HUDEP-2 (cell line): ENCODE data around the gene ITIH1.

Experiments used
- DNase-seq, 76 experiments: peaks; one replicate each; lab custom pipeline; 2025; ENCODE audit not compliant: unreplicated experiment in 76 of 76; lab: John Stamatoyannopoulos, UW

Gene ITIH1

GRCh38 chr3:52788890-52789745 lies 11.7 kb downstream of the ITIH1 start:
- no peak for DNase-seq

GRCh38 chr3:52789746-52790040 lies 12.3 kb downstream of the ITIH1 start:
- no peak for DNase-seq

GRCh38 chr3:52790337-52790736 lies 12.9 kb downstream of the ITIH1 start:
- no peak for DNase-seq

DNA sequence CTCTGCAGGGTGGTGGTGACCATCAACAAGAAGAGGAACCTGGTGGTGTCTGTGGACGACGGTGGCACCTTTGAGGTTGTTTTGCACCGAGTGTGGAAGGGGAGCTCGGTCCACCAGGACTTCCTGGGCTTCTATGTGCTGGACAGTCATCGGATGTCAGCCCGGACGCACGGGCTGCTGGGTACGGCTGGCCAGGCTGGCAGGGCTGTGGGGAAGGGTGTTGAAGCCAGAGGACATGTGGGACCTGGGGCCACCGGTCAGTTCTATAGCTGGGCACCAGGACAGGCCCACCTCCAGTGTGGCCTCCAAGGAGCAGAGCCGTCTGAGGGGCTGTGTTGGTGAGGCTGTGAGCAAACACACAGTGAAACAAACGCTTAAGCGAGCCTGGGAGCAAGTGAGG lies 13.3 kb downstream of the ITIH1 start:
- DNase-seq, result no peak

GRCh38 chr3:52791366-52791765 lies 14.0 kb downstream of the ITIH1 start:
- no peak for DNase-seq

- DNase-seq, result no peak
Measured at GRCh38 chr3:52791928-52792327, 14.5 kb downstream of the ITIH1 start.

DNA sequence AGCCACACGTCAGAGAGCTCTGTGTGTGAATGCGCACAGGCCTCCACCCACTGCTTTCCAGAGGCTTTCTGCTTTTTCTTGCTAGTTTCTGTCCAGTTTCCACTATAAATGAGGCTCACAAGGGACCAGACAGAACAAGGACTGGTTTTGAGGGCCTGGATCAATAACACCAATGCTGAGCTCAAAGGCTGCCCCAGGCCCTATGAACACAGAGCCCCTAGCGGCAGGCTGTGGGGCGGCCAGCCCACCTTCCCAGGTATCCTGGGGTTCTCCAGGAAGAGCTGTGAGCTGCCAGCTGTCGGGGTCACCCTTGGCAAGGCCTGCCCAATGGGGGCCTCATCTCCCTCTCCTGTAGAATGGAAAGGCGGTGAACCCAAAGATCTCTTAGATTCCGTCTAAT lies 15.0 kb downstream of the ITIH1 start:
- no peak for DNase-seq

GRCh38 chr3:52792961-52793695 lies 15.7 kb downstream of the ITIH1 start:
- peak in 32 of 76 experiments; percentile 4 to 60 (median 18) for DNase-seq

DNA sequence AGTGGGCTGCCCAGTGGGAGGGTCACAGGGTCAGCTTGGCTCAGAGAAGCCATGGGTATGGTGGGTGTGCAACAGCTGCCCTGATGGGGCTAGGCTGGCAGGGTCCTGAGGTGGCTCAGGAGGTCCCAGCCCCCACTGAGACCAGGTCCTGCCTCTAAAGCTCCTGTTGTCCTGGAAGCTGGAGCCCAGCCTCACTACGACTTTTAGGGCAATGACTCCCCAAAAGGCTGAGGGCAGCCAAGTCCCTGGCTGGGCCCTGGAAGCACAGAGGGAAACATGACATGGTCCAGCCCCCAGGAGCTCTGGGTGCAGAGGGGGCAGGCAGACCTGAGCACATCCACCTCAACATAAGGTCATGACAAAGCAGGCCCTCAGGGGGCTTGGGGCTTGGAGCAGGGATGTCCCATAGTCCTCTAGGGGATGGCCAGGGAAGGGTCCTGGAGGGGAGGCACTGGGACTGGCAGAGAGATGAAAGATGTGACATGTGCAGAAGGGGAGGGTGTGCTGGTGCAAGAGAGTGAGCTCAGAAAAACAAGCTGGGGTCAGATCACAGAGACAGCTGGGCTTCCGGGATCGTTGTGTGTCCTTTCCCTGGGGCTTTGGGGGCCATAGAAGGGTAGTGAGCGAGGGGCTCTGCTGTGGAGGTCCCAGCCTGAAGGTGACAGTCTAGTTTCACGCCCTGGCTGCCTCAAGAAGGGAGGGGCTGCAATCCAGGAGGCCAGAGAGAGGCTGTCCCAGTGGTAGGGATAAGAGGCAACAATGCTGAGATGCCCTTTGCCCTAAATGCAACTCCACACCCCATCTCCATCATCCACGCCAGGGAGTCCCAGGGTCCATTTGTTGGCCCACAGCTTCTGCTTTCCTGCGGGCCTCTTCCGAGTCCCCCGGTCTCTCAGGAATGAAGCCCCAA lies 16.6 kb downstream of the ITIH1 start:
- DNase-seq, result no peak

- no peak for DNase-seq
Measured at GRCh38 chr3:52794612-52795099, 17.3 kb downstream of the ITIH1 start, which contains the start of gene ITIH3. TSS of gene ITIH3 (plus strand) at chr3:52794796. CDS start at chr3:52794804, 8 bp downstream.

DNA sequence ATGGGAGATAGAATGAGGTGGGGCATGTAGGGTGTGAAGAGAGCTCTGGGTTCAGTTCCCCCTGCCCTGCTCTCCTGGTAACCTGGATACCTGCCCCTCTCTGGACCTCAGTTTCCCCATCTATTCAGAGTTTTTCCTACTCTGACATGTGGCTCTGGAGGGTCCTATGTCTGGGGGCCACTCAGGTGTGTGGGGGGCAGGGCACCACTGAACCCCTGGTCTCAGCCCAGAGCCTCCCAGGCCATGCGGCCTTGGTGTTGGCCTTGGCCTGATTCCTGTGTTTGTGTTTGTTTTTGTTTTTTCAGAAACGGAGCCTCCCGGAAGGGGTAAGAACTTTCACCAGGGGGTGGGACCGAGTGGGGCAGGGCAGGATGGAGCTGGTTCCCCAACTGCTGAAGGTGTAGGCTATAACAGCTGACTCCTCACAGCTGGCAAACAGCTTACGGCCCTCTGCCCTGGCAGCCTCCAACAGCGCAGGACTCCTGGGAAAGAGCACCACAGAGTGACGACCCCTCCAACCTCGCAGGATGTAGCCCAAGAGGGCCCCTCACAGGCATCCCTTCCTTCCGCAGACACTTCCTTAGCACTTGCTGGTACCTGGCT lies 18.0 kb downstream of the ITIH1 start:
- DNase-seq, result no peak

GRCh38 chr3:52796411-52796810 lies 19.0 kb downstream of the ITIH1 start:
- no peak for DNase-seq

DNA sequence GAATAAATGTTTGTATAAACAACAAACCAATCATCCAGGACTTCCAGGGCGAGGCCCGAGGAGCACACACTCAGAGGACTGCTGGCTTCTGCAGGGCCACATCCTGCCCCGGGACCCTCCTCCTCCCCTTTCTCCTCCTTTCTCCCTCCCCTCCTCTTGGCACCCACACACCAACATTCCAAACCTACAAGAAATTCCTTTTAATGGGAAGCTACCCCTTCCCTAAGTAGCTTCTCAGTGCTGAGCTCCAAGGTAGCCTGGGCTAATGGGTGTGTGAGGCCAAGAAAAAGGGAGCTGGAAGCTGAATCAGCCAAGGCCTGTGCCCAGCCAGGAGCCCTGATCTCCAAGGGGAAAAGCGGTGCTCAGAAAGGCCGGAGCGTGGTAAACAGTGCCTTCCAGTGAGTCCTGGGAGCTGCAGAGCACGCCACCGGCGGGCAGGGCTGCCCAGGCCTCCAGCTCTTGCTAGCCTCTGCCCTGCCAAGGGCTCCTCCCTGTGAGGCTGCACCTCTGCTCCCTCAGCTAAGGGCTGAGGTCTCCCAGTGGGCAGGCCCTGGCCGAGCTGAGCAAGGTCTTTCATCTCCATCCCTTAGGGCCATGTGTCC lies 21.1 kb downstream of the ITIH1 start:
- DNase-seq, result no peak

DNA sequence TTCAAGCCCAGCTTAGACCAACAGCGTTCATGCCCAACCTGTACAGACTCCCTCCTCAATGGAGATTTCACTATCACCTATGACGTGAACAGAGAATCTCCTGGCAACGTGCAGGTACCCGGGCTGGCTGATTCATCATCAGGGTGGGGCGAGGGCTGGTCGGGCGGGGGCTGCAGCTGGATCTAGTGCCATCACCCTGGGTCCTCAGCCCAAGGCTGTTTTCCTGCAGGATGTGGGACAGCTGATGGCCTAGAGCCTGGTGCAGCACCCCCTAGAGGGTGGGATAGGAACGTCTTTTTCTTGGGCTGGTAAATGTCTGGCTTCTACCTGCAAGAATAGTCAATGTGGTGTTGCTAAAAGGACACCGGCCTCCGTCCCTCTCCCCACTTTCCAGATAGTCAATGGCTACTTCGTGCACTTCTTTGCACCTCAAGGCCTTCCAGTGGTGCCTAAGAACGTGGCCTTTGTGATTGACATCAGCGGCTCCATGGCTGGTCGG lies 21.6 kb downstream of the ITIH1 start:
- DNase-seq, result peak in 13 of 76 experiments; percentile 4 to 40 (median 10)

DNA sequence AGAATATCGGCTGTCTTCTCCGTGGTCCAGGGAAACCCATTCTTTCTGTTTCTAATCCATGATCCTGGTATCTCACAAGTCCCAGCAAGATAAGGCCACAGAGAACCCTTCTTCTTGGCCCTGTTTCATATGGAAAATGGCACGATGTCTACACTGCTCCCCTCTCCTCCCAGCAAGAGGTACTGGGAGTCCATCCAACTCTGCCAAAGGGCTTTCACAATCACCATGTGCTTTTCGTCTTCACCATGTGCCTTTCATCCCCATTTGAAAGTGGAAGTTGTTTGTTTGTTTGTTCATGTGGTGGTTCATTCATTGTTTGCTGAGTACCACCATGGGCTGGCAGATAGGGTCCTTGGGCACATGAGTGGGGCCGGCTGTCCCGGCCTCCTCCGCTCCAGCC lies 22.7 kb downstream of the ITIH1 start:
- no peak for DNase-seq

DNA sequence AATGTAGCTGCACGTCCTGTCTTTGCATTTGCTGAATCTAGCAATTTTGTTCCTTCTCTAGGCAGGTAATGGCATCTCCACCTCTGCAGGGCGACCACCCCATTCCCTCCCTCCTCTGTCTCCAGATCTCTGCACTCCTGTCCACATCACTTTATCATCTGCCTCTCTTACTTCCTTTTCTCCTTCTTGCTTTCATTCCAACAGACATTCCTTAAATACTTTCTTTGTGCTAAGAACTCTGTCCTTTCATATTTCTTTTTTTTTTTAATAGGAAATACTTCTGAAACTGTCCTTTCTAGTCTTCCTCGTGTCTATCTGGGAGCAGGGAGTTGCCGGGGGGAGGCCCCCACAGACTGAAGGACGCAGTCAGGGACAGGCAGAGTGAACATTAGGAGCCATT lies 24.4 kb downstream of the ITIH1 start:
- DNase-seq, result no peak

DNA sequence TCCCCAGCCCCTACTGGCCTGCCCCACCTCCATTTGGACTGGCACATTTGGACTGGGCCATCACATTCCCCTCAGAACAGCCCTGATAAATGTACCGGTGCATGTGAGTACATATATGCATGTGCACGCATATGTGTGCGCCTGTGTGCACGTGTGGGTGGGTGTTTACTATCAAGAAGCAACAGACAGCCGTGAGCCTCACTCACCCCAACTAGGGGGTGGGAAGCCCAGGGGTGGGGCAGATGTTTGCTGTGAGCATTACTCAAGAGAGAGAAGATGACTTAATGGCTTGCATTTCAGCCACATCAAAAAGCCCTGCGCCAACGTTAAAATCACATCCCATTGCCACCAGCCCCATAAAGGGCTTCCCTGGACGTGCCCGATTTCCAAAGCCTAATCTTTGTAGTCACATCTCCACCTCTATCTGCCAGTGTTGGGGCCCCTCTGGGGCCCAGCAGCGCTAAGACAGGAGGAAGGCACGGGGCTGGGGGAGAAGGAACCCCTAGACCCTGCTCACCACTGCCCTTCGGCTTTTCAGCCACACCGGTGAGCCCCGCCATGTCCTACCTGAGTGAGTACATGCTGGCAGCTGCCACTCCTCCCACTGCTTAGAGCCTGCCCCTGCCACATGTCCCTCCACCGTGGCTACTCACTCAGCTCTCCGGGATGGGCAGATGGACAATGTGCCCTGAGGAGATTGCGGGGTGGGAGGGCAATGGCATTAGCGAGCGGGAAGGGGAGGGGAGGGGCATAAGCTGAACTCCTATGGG lies 28.1 kb downstream of the ITIH1 start:
- DNase-seq, result no peak

DNA sequence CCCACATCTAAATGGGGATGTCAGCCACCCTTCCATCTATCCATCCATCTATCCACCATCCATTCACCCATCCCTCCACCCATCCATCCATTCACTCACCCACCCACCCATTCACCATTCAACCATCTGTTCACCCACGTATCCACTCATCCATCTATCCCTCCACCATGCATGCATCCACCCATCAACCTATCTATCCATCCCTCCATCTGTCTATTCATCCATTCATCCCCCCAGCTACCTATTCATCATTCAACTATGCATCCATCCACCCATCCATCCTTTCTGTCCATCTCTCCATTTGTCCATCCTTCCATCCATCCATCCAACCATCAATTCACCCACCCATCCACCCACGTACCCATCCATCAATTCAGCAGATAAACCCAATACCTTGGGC lies 31.8 kb downstream of the ITIH1 start:
- DNase-seq, result no peak
